ENCODE data around the gene SCCPDH.

SCCPDH gene

GRCh38 chr1:246785494-246786111, 61.4 kb downstream of the SCCPDH start:
- DNase-seq (ENCODE audit: low read depth) = no peak

- DNase-seq (ENCODE audit: low read depth) = no peak
Measured at GRCh38 chr1:246786606-246787238, 62.5 kb downstream of the SCCPDH start.

GRCh38 chr1:246787781-246788513, 63.7 kb downstream of the SCCPDH start:
- DNase-seq (ENCODE audit: low read depth) = no peak

DNA sequence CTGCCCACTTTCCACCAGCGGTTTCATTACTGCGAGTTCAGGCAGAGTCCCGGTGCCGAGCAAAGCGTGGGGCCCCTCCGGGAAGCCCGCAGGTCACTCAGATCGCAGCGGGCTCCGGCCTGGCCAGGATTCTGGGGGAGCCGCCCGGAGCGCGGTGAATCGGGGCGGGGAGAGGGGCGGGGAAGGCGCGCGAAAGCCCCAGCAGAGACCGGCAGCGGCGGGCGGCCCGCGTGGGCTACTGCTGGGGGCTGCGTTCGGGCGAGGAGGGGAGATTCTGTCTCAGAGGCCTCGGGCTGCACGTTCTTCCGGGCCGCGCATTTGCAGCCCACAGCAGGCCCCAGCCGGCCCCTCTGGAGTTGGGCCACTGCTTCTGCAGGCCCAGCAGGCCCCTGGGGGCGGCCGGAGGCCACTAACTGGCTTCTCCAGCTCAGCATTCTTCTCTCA, 64.7 kb downstream of the SCCPDH start:
- DNase-seq (ENCODE audit: low read depth) = no peak

DNA sequence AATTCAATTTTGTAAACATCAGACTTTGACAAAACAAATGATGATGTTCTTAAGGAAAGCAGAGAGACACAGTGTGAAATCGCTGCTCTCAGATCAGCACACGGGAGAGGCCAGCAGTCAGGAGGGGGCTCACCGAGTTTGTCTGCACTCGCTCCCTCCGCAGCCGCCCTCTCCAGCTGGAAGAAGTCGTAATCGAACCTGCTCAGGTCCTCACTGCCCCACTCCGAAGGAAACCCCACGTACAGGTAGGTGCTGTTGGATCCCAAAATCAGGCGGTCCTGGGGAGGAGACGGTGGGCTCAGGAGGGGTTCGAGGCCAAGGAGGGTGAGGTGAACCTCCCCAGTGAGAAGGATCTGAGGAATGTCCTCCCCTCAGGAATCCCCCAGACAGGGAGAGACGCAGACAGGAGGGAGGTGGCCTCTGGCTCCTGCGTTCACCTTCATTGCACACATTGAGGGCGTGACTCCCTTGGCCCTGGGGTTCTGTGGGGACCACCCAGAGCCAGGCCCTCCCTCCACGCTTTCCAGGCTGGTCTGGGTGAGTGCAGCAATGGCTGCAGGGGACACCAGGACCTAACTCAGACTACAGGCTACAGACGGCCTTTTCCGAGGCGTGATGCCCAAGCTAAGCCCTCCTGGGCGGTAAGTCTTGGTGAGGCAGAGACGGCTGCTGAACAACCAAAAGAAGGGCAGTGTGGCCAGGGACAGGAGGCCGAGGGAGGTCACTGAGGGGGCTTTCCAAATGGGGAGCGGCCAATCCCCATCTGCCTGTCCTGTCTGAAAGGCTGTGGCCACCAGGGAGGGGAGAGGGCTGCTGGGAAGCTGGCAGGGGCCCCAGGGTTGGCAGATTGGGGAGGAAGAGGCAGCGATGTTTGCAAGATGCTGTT, 65.5 kb downstream of the SCCPDH start:
- no peak for DNase-seq (ENCODE audit: low read depth)

DNA sequence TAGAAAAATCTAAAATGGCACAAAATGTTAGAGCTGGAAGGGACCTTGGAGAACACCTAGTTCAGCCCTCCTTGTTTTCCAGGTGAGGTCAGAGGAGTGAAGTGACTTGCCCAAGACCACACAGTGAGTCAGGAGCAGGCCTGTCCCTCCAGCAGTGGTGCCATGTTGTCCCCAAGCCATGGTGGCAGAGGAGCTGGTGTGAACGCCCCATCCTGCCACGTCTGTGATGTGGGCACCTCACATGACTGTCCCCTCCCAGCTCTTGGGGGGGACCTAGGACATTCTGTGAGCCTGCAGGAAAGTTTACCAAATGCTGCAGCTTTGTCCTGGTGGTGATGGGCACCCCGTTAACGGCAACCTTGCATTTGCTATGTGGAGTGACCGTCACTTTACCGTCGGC, 66.2 kb downstream of the SCCPDH start:
- no peak for DNase-seq (ENCODE audit: low read depth)

- DNase-seq (ENCODE audit: low read depth) = no peak
Measured at GRCh38 chr1:246790833-246791232, 66.6 kb downstream of the SCCPDH start.

DNA sequence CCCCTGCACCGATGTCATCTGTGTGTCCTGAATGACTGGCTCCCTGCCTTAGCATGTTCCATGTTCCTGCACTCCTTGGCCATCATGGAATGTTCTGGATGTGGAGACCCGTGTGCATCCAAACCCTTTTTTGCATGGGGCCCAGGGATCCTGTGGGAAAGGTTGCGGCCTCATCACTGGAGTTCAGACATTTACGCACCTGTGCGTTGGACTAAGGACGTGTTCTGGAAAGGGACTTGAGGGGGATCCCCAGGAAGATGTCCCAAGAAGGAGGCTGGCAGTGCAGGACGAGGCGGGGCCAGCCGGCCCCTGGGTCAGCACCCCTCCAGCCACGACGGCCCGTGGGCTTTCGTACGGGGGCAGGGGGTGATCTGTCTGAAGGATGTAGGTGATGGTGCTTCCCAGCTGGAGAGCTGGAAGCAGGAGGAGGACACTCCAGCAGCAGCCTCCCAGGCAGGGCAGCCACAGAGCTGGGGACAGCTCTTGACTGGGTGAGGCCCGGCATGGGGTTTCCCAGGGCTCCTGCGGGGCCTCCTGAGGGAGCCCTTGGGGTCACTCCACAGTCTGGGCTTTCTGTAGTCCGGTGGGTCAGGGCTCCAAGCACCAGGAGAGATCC, 67.2 kb downstream of the SCCPDH start:
- no peak for DNase-seq (ENCODE audit: low read depth)

- no peak for DNase-seq (ENCODE audit: low read depth)
Measured at GRCh38 chr1:246792603-246793002, 68.4 kb downstream of the SCCPDH start.

GRCh38 chr1:246793356-246793896, 69.2 kb downstream of the SCCPDH start:
- no peak for DNase-seq (ENCODE audit: low read depth)

- no peak for DNase-seq (ENCODE audit: low read depth)
Measured at GRCh38 chr1:246794048-246794827, 70.0 kb downstream of the SCCPDH start.

DNA sequence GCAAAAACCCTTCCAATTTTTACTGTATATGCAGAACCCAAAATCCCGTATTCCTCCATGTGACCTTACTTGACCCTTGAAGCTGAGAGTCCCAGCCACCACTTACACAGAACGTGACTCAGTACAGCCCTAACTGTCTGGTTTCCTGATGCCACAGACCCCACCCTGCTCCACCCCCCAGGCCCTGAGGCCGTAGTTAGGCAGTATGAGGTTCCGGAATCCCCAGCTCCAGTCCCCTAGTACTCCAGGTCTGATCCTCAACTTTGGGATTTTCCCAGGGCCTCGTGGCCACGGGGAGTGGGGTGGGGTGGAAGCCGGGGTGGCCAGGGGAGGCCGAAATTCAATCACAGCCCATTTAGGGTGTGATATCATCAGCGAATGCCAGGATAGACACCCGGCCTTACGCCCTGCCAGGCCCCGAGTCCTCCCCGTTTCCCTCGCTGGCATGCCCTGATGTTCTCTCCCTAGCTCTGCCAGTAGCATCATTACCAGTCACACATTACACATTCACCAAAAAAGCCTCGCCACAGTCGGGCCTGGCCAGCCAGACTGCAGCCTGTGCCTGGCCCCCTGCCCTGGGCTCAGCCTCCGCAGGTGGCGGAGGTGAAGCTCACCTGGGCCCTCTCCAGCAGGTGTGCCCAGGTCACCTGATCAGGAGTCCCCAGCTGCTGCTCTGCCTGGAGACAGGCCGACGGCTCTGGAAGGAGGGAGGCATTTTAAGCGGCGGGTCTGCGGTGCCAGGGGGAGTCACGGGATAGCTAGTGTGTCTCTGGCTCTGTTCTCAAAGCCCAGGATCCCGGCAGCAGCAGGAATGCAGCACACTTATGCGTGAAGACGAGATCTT, 70.8 kb downstream of the SCCPDH start:
- peak; percentile 25 for DNase-seq (ENCODE audit: low read depth)

- DNase-seq (ENCODE audit: low read depth) = no peak
Measured at GRCh38 chr1:246795906-246796694, 71.9 kb downstream of the SCCPDH start.

GRCh38 chr1:246797157-246797556, 72.9 kb downstream of the SCCPDH start:
- DNase-seq (ENCODE audit: low read depth) = no peak

GRCh38 chr1:246797597-246797996, 73.4 kb downstream of the SCCPDH start:
- DNase-seq (ENCODE audit: low read depth) = no peak

GRCh38 chr1:246798107-246798506, 73.9 kb downstream of the SCCPDH start:
- DNase-seq (ENCODE audit: low read depth) = no peak

DNA sequence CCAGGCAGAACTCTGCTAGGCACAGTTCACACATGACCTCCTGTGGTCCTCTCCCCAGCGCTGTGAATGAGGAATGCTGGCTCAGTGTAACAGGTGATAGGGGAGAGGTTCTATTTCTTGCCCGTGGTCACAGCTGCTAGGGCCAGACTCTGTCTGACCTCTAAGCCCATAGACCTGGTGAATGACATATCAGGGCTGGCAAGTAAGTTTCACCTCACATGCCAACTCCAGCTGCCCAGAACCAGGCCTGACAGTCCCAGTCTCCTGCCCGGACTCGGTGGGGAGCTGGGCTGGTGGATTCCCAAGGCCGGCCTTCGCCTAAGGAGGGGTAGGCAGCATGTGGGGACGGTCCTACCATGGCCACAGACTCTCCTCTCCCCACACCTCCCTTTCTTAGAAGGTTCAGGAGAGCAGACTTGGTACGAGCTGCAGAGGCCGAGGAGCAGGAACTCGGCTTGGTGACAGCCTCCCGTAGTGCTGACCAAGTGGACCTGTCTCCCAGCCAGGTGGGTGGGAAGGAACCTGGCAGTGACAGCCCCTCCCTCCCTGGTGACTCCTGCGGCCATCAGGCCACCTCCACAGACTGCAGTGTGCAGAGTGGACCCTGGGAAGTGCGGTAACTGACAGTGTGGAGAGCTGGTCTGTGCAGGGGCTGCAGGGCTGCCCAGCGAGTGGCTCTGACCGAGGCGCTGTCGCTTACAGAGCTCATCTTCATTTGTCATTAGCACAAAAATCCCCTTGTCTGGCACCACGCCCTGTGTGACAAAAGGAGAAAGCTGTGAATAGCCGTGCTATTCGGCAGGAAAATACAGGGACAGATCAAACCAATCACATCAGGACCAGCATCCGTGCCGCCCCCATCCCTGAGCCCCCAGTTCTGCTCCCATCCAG, 74.6 kb downstream of the SCCPDH start:
- DNase-seq (ENCODE audit: low read depth) = no peak

DNA sequence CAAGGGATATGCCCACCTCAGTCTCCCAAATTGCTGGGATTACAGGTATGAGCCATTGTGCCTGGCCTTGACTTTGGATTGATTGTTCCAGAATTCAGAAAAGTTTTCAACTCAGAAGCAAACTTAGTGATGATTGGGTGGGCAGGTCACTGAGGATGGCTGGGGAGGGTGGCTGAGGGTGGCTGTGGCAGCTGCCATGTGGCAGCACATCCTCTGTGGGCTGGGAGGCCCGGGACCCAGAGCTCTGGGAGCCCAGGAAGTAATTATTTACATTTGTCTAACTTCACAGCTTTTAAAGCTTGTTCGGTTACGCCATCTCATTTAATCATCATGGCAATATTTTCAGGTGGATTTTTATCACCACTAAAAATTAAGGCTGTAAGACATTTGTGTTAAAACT, 76.1 kb downstream of the SCCPDH start:
- DNase-seq (ENCODE audit: low read depth) = no peak

All from stromal cell of bone marrow (primary cell).